ENCODE results near the gene PRDM16. TPM values are rescaled to one million over a fixed set of nuclear protein-coding genes. Genes with fewer than 3 reads are reported as not detected.

The PRDM16 gene
- total RNA-seq, 1 experiment from 2014 or later: not detected

GRCh38 chr1:3312310-3312897 lies 243.4 kb downstream of the PRDM16 start:
- Mint-ChIP-seq H3K4me1 (ENCODE audit: insufficient read depth, unreplicated experiment) (no peaks in the 10 kb centered on the region), H3K9me3 (ENCODE audit: unreplicated experiment) (peaks cover 20% of the 10 kb centered on the region), H3K36me3 (ENCODE audit: insufficient read depth, unreplicated experiment) (peaks cover 6% of the 10 kb centered on the region), H3K27me3 (ENCODE audit: insufficient read depth, unreplicated experiment) (peaks cover 26% of the 10 kb centered on the region), H3K27ac (ENCODE audit: low read depth, unreplicated experiment) (no peak overlapping the region), H3K4me3 (ENCODE audit: unreplicated experiment) (no peak overlapping the region)
- ChIA-PET CTCF (interaction anchor here (0.7 kb wide), 1 partner anchor 1410 kb away, joined by 3 read pairs; no protein-coding TSS in a partner anchor), POLR2A (no interaction called here)
- DNase-seq (ENCODE audit: unreplicated experiment): no peak
- intact Hi-C loops (cut with micrococcal nuclease): no loop called here
- no peak for TF ChIP-seq CTCF (IDR thresholded peaks at IDR 0.05; ENCODE audit: unreplicated experiment)
- BruUV-seq (replicated peaks): no TSS peak

GRCh38 chr1:3312898-3313575 lies 244.0 kb downstream of the PRDM16 start:
- no peaks in the 10 kb centered on the region for H3K4me1 Mint-ChIP-seq (ENCODE audit: insufficient read depth, unreplicated experiment)
- H3K27ac Mint-ChIP-seq (ENCODE audit: low read depth, unreplicated experiment): no peak overlapping the region
- peak; percentile 96 for DNase-seq (ENCODE audit: unreplicated experiment)
- no peak for TF ChIP-seq CTCF (IDR thresholded peaks at IDR 0.05; ENCODE audit: unreplicated experiment)
- H3K4me3 Mint-ChIP-seq (ENCODE audit: unreplicated experiment): no peak overlapping the region
- CTCF ChIA-PET: no interaction called here
- peaks cover 6% of the 10 kb centered on the region for H3K36me3 Mint-ChIP-seq (ENCODE audit: insufficient read depth, unreplicated experiment)
- intact Hi-C loops (cut with micrococcal nuclease): no loop called here
- no TSS peak for BruUV-seq (replicated peaks)
- H3K9me3 Mint-ChIP-seq (ENCODE audit: unreplicated experiment): peaks cover 20% of the 10 kb centered on the region
- H3K27me3 Mint-ChIP-seq (ENCODE audit: insufficient read depth, unreplicated experiment): peaks cover 26% of the 10 kb centered on the region
- POLR2A ChIA-PET: no interaction called here

DNA sequence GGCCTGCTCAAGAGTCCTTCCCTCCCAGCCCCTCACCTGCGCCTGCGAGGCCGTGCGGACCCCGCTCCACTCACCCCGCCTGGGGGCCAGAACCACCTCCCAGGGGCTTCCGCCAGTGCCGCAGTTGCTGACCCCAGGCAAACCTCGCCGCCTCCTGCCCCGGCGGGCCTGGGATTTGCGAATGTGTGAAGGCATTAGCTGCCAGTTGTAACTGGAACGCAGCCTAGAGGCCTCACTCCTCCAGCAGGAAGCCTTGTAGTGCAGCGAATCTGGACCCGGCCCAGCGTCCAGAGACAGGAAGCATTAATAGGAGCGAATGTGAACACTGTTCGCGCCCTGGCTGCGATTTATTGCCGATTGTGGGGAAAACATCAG lies 244.6 kb downstream of the PRDM16 start:
- Mint-ChIP-seq H3K27ac (ENCODE audit: low read depth, unreplicated experiment) (no peak overlapping the region), H3K4me1 (ENCODE audit: insufficient read depth, unreplicated experiment) (no peaks in the 10 kb centered on the region), H3K4me3 (ENCODE audit: unreplicated experiment) (no peak overlapping the region), H3K27me3 (ENCODE audit: insufficient read depth, unreplicated experiment) (peaks cover 26% of the 10 kb centered on the region), H3K9me3 (ENCODE audit: unreplicated experiment) (peaks cover 20% of the 10 kb centered on the region), H3K36me3 (ENCODE audit: insufficient read depth, unreplicated experiment) (peaks cover 6% of the 10 kb centered on the region)
- BruUV-seq (replicated peaks): no TSS peak
- intact Hi-C loops (cut with micrococcal nuclease): no loop called here
- POLR2A ChIA-PET: no interaction called here
- no peak for TF ChIP-seq CTCF (IDR thresholded peaks at IDR 0.05; ENCODE audit: unreplicated experiment)
- peak; percentile 19 for DNase-seq (ENCODE audit: unreplicated experiment)
- CTCF ChIA-PET: no interaction called here

DNA sequence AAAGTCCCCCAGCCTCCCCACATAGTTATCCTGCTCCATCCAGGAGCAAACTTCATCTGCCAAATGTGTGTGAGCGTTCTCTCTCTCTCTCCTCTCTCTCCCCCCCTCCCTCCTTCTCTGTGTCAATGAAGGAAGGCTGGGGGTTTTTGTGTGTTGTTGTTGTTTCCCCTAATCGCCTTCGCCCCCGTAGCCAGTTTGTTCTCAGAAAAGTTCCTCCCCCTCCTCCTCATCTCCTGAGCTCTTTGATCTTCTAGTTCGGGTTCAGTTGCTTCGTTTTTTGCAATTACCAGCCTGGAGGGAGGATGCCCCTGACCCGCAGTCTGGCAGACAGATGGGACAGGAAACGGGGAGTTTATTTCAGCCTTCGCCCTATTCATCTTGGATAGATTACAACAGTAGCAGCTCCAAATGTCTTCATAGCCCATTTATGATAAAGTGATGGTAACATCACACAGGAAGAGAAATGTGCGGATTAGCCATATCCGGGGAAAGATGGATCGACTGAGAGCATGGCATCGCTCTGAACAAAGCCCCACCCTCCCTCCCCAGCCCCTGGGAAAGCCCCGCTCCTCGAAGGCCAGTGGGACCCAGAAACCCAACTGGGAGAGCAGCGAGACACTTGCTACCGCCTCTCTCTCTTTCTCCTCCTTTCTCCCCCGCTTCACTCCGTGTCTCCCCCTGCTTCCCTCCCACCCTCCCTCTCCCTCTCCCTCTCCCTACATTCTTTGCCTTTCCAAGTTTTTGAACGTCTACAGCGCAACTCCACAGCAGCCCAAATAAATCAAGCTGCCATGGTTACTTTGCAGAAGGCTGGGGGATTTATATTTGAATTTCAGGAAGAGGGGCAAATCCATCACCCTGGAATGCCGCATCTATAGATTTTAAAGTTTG lies 245.7 kb downstream of the PRDM16 start:
- Mint-ChIP-seq H3K27ac (ENCODE audit: low read depth, unreplicated experiment) (no peak overlapping the region), H3K4me3 (ENCODE audit: unreplicated experiment) (no peak overlapping the region), H3K27me3 (ENCODE audit: insufficient read depth, unreplicated experiment) (peaks cover 26% of the 10 kb centered on the region), H3K4me1 (ENCODE audit: insufficient read depth, unreplicated experiment) (no peaks in the 10 kb centered on the region), H3K9me3 (ENCODE audit: unreplicated experiment) (peaks cover 20% of the 10 kb centered on the region), H3K36me3 (ENCODE audit: insufficient read depth, unreplicated experiment) (peaks cover 6% of the 10 kb centered on the region)
- BruUV-seq (replicated peaks): no TSS peak
- TF ChIP-seq CTCF (IDR thresholded peaks at IDR 0.05; ENCODE audit: unreplicated experiment): no peak
- ChIA-PET POLR2A (no interaction called here), CTCF (interaction anchor here (0.6 kb wide), 1 partner anchor 9 kb away, joined by 3 read pairs; no protein-coding TSS in a partner anchor)
- intact Hi-C loops (cut with micrococcal nuclease): no loop called here
- DNase-seq (ENCODE audit: unreplicated experiment): no peak

All from MCF 10A (cell line).